ENCODE data around the gene PRPH2. TPM values are rescaled to one million over a fixed set of nuclear protein-coding genes. Genes with fewer than 3 reads are reported as not detected.
A peak's percentile ranks its signal among the peaks of the same experiment; 100 is the strongest.

The PRPH2 gene
- total RNA-seq, 1 experiment from 2014 or later: 1.0 TPM

- H3K4me3 Mint-ChIP-seq: peak overlapping the region; percentile 17; the same call in 1 of the 2 replicates
- peak overlapping the region; percentile 66; the same call in 1 of the 2 replicates for H3K27ac Mint-ChIP-seq
- no peaks in the 10 kb centered on the region for H3K9me3 Mint-ChIP-seq
- POLR2A ChIA-PET: interaction anchor here (0.6 to 1.7 kb wide), 6 partner anchors 10 to 303 kb away, joined by 3 to 13 read pairs (median 3); partner anchors contain the start of genes KLC4, MRPL2, RPL7L1 and TBCC
- peaks cover 3% of the 10 kb centered on the region; the same call in 1 of the 2 replicates for H3K36me3 Mint-ChIP-seq
- H3K27me3 Mint-ChIP-seq (ENCODE audit: low read depth): no peaks in the 10 kb centered on the region
- peaks cover 44% of the 10 kb centered on the region for H3K4me1 Mint-ChIP-seq
- DNase-seq (ENCODE audit: low spot score): peak; percentile 39
- peak; percentile 63 for ATAC-seq
- no peak for TF ChIP-seq NR2C2 (CRISPR knock-in tag; IDR thresholded peaks at IDR 0.05)
- TF ChIP-seq AR (CRISPR knock-in tag; IDR thresholded peaks at IDR 0.05): no peak
- TF ChIP-seq TEAD1 (CRISPR knock-in tag; IDR thresholded peaks at IDR 0.05): peak; percentile 25; the same call in 1 of the 2 replicates
- CTCF ChIA-PET: interaction anchor here (0.6 to 1.1 kb wide), 4 partner anchors 14 to 123 kb away, joined by 3 to 5 read pairs (median 4); no protein-coding TSS in a partner anchor
These were observed 34.3 kb upstream of the PRPH2 start for GRCh38 chr6:42756722-42757121.

- ATAC-seq (no peak), DNase-seq (ENCODE audit: low spot score) (no peak)
- peaks cover 44% of the 10 kb centered on the region for H3K4me1 Mint-ChIP-seq
- no peaks in the 10 kb centered on the region for H3K9me3 Mint-ChIP-seq
- ChIA-PET CTCF (no interaction called here), POLR2A (no interaction called here)
- peaks cover 3% of the 10 kb centered on the region; the same call in 1 of the 2 replicates for H3K36me3 Mint-ChIP-seq
- no peaks in the 10 kb centered on the region for H3K27me3 Mint-ChIP-seq (ENCODE audit: low read depth)
- no peak overlapping the region for H3K4me3 Mint-ChIP-seq
- H3K27ac Mint-ChIP-seq: no peak overlapping the region
- no peak for TF ChIP-seq ZNF281 (CRISPR knock-in tag; IDR thresholded peaks at IDR 0.05)
- TF ChIP-seq IRF1 (CRISPR knock-in tag; IDR thresholded peaks at IDR 0.05): no peak
- no peak for TF ChIP-seq ZSCAN18 (CRISPR knock-in tag; IDR thresholded peaks at IDR 0.05)
- TF ChIP-seq ZNF138 (CRISPR knock-in tag; conservative IDR thresholded peaks at IDR 0.05): no peak
- no peak for TF ChIP-seq MXD4 (CRISPR knock-in tag; IDR thresholded peaks at IDR 0.05; ENCODE audit: borderline replicate concordance)
- no peak for TF ChIP-seq ZNF416 (CRISPR knock-in tag; IDR thresholded peaks at IDR 0.05)
- TF ChIP-seq ZNF423 (CRISPR knock-in tag; IDR thresholded peaks at IDR 0.05): no peak
- TF ChIP-seq JAZF1 (CRISPR knock-in tag; IDR thresholded peaks at IDR 0.05): no peak
- no peak for TF ChIP-seq ATF2 (CRISPR knock-in tag; IDR thresholded peaks at IDR 0.05; ENCODE audit: borderline replicate concordance, low read depth)
- TF ChIP-seq NFATC4 (CRISPR knock-in tag; IDR thresholded peaks at IDR 0.05): no peak
- TF ChIP-seq ZBTB43 (CRISPR knock-in tag; IDR thresholded peaks at IDR 0.05): no peak
- no peak for TF ChIP-seq MYBL2 (CRISPR knock-in tag; IDR thresholded peaks at IDR 0.05)
- no peak for TF ChIP-seq NR3C1 (CRISPR knock-in tag; conservative IDR thresholded peaks at IDR 0.05; ENCODE audit: low read depth)
- no peak for TF ChIP-seq AR (CRISPR knock-in tag; IDR thresholded peaks at IDR 0.05)
- no peak for TF ChIP-seq SMAD4 (CRISPR knock-in tag; IDR thresholded peaks at IDR 0.05)
- TF ChIP-seq ATF6 (CRISPR knock-in tag; IDR thresholded peaks at IDR 0.05): no peak
These were observed 32.4 kb upstream of the PRPH2 start for GRCh38 chr6:42754759-42755158.
